PFSK-1 (cell line): Measurements from ENCODE around the gene MYF6.

ENCODE experiments used
- FOXP2 ChIP-seq: optimal IDR thresholded peaks from 2 replicates; pipeline ENCODE3; 2011; ENCODE audit warnings: borderline replicate concordance, control low read depth, inconsistent platforms; ENCODE audit not compliant: insufficient read depth; ENCODE audit errors: extremely low read length, extremely low read depth
- POLR2AphosphoS5 ChIP-seq: IDR thresholded peaks from 2 replicates; pipeline ENCODE4 v1.6.1; 2012; ENCODE audit warnings: low read depth, mild to moderate bottlenecking, control low read depth, low read length, moderate library complexity
- SIN3A ChIP-seq: IDR thresholded peaks from 2 replicates; pipeline ENCODE4 v1.6.1; 2012; ENCODE audit warnings: mild to moderate bottlenecking, low read length, moderate library complexity, borderline replicate concordance; ENCODE audit not compliant: insufficient read depth
- TAF1 ChIP-seq: IDR thresholded peaks from 2 replicates; pipeline ENCODE4 v1.6.1; 2012; ENCODE audit warnings: low read length, control low read depth, borderline replicate concordance; ENCODE audit not compliant: insufficient read depth
- TF ChIP-seq, protein P1 (sequence below), 2 experiments: IDR thresholded peaks; 2 replicates each; pipeline versions ENCODE4 v1.6.1 to v1.8.0; 2011 to 2012; ENCODE audit warnings: low read depth in 2 of 2, low read length in 2 of 2, control low read depth in 1 of 2, inconsistent platforms in 1 of 2, mild to moderate bottlenecking in 1 of 2, moderate library complexity in 1 of 2; ENCODE audit not compliant: insufficient read depth in 1 of 2

The MYF6 gene

DNA sequence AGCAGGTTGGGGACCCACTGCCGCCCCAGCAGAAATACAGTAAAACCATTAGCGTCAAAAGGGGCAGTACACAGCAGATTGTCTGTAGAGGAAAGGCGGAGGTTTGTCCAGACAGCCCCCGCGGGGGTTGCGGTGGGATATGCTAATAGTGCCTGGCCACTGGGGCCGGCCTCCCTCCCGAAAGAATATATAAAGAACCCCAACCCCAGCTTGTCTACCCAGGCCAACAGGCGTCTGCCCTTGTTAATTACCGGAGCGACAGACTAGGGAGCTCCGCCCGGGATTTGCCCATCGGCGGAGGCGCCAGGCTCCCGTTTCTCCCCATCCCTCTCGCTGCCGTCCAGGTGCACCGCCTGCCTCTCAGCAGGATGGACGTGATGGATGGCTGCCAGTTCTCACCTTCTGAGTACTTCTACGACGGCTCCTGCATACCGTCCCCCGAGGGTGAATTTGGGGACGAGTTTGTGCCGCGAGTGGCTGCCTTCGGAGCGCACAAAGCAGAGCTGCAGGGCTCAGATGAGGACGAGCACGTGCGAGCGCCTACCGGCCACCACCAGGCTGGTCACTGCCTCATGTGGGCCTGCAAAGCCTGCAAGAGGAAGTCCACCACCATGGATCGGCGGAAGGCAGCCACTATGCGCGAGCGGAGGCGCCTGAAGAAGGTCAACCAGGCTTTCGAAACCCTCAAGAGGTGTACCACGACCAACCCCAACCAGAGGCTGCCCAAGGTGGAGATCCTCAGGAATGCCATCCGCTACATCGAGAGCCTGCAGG is 9.4 kb downstream of the MYF6 start, which contains the start of gene MYF5:
TSS of gene MYF5 (plus strand) at position 217 of the 774 bp plus-strand sequence. CDS start at position 369, 152 bp downstream.
- no peak for TF ChIP-seq POLR2AphosphoS5
- TF ChIP-seq TAF1 = no peak
- TF ChIP-seq SIN3A = no peak
- TF ChIP-seq, protein P1, sequence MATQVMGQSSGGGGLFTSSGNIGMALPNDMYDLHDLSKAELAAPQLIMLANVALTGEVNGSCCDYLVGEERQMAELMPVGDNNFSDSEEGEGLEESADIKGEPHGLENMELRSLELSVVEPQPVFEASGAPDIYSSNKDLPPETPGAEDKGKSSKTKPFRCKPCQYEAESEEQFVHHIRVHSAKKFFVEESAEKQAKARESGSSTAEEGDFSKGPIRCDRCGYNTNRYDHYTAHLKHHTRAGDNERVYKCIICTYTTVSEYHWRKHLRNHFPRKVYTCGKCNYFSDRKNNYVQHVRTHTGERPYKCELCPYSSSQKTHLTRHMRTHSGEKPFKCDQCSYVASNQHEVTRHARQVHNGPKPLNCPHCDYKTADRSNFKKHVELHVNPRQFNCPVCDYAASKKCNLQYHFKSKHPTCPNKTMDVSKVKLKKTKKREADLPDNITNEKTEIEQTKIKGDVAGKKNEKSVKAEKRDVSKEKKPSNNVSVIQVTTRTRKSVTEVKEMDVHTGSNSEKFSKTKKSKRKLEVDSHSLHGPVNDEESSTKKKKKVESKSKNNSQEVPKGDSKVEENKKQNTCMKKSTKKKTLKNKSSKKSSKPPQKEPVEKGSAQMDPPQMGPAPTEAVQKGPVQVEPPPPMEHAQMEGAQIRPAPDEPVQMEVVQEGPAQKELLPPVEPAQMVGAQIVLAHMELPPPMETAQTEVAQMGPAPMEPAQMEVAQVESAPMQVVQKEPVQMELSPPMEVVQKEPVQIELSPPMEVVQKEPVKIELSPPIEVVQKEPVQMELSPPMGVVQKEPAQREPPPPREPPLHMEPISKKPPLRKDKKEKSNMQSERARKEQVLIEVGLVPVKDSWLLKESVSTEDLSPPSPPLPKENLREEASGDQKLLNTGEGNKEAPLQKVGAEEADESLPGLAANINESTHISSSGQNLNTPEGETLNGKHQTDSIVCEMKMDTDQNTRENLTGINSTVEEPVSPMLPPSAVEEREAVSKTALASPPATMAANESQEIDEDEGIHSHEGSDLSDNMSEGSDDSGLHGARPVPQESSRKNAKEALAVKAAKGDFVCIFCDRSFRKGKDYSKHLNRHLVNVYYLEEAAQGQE (IDR thresholded peaks at IDR 0.05; ENCODE audit: insufficient read depth in 1 of 2, low read depth in 2 of 2, low read length in 2 of 2) = no peak
- TF ChIP-seq FOXP2 = no peak

DNA sequence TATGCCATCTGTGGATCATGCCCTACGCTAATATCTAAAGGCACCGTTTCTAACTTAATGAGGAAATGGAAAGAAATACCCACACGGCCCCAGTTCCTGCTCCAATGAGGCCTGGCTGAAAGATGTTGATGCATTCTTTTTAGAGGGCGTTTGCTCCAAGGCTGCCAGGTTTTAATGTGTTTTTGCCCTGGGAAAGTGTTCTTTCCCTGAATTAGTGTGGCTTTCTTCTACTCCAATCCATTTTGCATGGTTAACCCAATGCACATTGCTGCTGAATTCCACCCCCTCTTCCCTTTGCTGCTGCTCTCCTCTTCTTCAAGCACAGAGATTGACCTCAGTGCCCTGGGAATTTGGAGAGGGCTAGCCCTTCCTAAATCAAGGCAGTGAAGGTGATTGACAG is 10.4 kb downstream of the MYF6 start:
- no peak for TF ChIP-seq TAF1
- no peak for TF ChIP-seq POLR2AphosphoS5
- TF ChIP-seq, protein P1 (IDR thresholded peaks at IDR 0.05; ENCODE audit: insufficient read depth in 1 of 2, low read depth in 2 of 2, low read length in 2 of 2) = no peak
- TF ChIP-seq FOXP2 = no peak
- TF ChIP-seq SIN3A = no peak

DNA sequence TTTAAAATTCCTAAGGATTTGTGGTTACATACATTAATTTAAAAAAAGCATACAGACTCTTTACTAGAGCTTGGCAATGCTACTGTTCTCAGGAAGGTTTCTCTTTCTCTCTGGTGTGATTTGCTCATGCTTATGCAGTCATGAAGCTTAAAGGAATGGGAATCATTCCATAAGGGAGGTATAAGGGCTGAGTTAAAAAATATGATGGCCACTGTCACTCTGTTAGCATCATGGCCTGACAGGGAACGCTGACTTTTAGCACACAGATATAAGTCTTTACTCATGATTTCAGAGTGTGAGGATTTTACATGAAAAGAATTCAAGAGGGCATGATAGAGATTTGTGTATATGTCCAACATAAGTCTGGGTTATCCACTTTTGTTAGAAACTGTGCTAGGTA is 13.1 kb downstream of the MYF6 start:
- TF ChIP-seq, protein P1 (IDR thresholded peaks at IDR 0.05; ENCODE audit: insufficient read depth in 1 of 2, low read depth in 2 of 2, low read length in 2 of 2) = no peak
- TF ChIP-seq FOXP2 = no peak
- TF ChIP-seq POLR2AphosphoS5 = no peak
- TF ChIP-seq TAF1 = no peak
- TF ChIP-seq SIN3A = no peak

DNA sequence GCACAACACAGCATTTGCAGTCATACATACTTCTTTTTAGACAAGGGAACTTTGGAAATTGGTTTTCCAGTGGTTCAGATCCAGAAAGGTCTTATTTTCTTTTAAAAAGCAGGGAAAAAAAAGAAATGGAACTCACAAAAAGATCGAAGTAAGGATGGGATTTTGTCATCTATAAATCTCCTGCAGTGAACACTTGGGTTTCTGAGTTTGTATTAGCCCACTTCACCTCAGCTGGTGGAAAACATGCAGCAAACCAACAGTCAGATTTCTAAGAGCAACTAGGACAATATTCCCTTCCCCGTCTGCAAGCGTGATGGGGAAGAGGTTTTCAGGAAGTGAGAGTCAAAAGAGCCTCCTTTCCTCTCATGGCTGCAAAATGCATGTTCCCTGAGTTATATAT is 13.9 kb downstream of the MYF6 start:
- no peak for TF ChIP-seq POLR2AphosphoS5

DNA sequence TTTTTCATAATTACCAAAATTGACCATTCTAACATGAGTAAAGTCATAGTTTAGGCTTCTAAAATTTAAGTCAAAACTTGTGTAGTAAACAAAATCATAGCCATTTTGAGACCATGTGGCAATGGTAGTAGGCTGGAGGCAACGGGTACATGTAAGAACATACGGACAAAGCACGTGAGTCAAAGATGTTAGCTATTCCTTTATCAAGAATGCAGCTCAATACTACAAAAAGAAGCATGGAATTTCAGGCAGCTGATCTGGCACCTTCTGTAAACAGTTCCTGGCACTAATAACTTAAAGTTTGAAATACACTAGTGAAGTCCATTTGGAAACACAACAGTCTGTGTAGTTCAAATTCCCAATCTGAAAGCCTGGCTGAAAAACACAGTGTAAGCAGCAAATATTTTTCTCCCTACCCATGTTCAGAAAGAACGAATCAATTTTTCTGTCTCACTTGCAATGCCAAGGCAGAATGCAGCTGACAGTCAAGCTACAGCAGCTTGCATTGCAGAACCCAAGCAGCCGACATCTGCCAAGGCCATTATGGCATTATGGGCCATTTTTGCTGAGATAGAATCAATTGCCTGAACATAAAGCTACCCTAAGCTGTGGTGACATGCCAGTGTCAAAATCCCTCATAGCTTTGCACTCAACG is 38.5 kb downstream of the MYF6 start:
- no peak for TF ChIP-seq POLR2AphosphoS5

DNA sequence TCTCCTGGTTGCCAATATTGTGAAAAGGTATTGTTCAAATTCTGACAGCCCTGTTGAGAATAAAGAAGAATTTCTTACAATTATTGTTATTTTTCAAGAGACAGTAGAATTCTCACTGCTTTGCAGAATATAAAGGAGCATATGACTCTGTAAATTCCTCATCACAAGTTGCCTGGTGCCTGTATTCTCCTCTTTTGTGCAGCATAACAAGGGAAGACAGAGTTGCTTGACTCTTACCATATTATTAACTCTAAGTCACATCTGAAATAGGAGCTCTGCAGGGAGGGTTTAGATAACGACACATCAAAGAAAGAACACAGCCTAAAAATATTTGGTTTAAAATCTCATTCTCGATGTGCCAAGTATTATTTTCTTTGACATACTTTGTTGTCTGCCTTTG is 40.4 kb downstream of the MYF6 start:
- TF ChIP-seq, protein P1 (IDR thresholded peaks at IDR 0.05; ENCODE audit: insufficient read depth in 1 of 2, low read depth in 2 of 2, low read length in 2 of 2) = no peak
- TF ChIP-seq POLR2AphosphoS5 (no peak), FOXP2 (no peak), SIN3A (no peak), TAF1 (no peak)
